ENCODE data around the gene CPLANE2.
"Not testable (repeated sequence)": the region's sequence is repeated elsewhere in the genome, so short reads cannot be mapped to it uniquely, and the experiment has no call there.

The CPLANE2 gene

DNA sequence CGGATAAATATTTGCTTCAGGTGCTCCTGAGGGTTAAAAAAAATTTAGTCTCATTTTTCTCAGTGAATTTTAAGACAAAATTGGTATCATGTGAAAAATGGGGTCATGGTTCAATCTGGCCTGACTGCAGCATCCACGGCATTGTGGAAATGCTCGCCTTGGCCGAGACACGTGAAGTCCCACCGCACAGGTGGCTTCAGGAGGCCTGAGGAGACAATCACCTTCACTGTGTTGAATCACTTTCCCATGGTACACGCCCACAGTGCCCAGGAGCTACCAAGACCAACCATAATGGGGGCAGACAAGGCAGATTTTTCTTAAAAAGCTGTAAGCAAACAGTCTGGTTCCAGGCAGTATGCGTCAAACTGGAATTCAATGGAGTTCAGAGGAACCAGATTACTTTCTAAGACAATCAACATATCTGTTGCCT is 11.0 kb upstream of the CPLANE2 start:
- Histone ChIP-seq H3K4me3 (replicated peaks; ENCODE audit: low read depth, low read length) (no peak overlapping the region), H3K36me3 (ENCODE audit: control insufficient read depth, insufficient read depth, low read length) (peaks cover 14% of the 10 kb centered on the region), H3K27me3 (replicated peaks; ENCODE audit: control insufficient read depth, insufficient read depth, low read length) (no peaks in the 10 kb centered on the region)
- no peak for DNase-seq (ENCODE audit: extremely low read depth, insufficient read length)
- TF ChIP-seq, protein P1, sequence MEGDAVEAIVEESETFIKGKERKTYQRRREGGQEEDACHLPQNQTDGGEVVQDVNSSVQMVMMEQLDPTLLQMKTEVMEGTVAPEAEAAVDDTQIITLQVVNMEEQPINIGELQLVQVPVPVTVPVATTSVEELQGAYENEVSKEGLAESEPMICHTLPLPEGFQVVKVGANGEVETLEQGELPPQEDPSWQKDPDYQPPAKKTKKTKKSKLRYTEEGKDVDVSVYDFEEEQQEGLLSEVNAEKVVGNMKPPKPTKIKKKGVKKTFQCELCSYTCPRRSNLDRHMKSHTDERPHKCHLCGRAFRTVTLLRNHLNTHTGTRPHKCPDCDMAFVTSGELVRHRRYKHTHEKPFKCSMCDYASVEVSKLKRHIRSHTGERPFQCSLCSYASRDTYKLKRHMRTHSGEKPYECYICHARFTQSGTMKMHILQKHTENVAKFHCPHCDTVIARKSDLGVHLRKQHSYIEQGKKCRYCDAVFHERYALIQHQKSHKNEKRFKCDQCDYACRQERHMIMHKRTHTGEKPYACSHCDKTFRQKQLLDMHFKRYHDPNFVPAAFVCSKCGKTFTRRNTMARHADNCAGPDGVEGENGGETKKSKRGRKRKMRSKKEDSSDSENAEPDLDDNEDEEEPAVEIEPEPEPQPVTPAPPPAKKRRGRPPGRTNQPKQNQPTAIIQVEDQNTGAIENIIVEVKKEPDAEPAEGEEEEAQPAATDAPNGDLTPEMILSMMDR (IDR thresholded peaks at IDR 0.05; ENCODE audit: insufficient read depth, low read length, poor library complexity, severe bottlenecking): no peak

DNA sequence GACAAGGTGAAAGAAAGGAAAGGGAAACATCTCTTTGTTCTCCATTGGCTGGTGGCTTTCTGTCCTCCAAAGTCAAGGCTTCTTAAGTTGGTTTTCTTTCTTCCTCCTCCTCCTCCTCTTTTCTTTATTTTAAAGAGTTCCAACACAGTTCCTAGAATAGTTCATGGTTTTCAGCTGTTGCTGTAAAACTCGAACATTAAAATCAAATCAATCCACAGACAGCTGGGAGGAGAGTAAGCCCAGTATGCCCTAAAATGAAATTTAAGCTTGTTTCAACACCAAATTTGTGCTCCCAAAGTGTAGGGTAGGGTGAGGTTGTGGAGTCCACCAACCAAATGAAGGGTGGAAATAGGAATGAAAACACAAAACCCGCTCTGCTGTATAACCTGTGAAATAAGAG is 10.5 kb upstream of the CPLANE2 start:
- TF ChIP-seq, protein P1 (IDR thresholded peaks at IDR 0.05; ENCODE audit: insufficient read depth, low read length, poor library complexity, severe bottlenecking): no peak
- no peaks in the 10 kb centered on the region for H3K27me3 ChIP-seq (replicated peaks; ENCODE audit: control insufficient read depth, insufficient read depth, low read length)
- no peak overlapping the region for H3K4me3 ChIP-seq (replicated peaks; ENCODE audit: low read depth, low read length)
- no peak for DNase-seq (ENCODE audit: extremely low read depth, insufficient read length)
- H3K36me3 ChIP-seq (ENCODE audit: control insufficient read depth, insufficient read depth, low read length): peaks cover 14% of the 10 kb centered on the region

DNA sequence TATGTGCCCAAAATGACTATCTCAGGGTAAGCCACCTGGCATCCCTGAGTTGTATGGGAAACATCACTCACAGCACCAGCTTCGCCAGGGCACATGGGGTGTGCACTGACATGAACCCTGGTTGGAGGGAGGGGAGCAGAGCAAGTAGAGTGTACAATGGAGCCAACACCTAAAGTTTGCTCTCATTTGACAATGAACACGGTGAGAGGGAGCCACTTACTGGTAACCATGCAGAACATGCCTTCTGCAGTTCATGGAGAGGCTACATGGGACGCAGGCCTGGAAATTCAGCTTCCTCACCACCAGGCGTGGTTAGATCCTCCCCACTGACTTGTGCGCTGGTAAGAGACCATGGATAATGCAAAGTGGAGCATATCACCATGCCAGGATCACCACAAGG is 10.0 kb upstream of the CPLANE2 start:
- no peak overlapping the region for H3K4me3 ChIP-seq (replicated peaks; ENCODE audit: low read depth, low read length)
- H3K36me3 ChIP-seq (ENCODE audit: control insufficient read depth, insufficient read depth, low read length): peaks cover 14% of the 10 kb centered on the region
- TF ChIP-seq, protein P1 (IDR thresholded peaks at IDR 0.05; ENCODE audit: insufficient read depth, low read length, poor library complexity, severe bottlenecking): no peak
- no peaks in the 10 kb centered on the region for H3K27me3 ChIP-seq (replicated peaks; ENCODE audit: control insufficient read depth, insufficient read depth, low read length)
- DNase-seq (ENCODE audit: extremely low read depth, insufficient read length): no peak

DNA sequence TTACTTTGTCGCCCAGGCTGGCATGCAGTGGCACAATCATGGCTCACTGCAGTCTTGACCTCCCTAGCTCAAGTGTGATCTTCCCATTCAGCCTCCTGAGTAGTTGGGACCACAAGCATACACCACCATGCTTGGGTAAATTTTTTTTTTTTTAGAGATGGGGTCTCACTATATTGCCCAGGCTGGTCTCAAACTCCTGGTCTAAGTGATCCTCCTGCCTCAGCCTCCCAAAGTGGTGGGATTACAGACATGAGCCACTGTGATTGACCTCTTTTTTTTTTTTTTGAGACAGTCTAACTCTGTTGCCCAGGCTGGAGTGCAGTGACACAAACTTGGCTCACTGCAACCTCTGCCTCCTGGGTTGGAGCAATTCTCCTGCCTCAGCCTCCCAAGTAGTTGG is 9.3 kb upstream of the CPLANE2 start:
- not testable (repeated sequence) for H3K36me3 ChIP-seq (ENCODE audit: control insufficient read depth, insufficient read depth, low read length); DNase-seq (ENCODE audit: extremely low read depth, insufficient read length); H3K4me3 ChIP-seq (replicated peaks; ENCODE audit: low read depth, low read length); H3K27me3 ChIP-seq (replicated peaks; ENCODE audit: control insufficient read depth, insufficient read depth, low read length)

DNA sequence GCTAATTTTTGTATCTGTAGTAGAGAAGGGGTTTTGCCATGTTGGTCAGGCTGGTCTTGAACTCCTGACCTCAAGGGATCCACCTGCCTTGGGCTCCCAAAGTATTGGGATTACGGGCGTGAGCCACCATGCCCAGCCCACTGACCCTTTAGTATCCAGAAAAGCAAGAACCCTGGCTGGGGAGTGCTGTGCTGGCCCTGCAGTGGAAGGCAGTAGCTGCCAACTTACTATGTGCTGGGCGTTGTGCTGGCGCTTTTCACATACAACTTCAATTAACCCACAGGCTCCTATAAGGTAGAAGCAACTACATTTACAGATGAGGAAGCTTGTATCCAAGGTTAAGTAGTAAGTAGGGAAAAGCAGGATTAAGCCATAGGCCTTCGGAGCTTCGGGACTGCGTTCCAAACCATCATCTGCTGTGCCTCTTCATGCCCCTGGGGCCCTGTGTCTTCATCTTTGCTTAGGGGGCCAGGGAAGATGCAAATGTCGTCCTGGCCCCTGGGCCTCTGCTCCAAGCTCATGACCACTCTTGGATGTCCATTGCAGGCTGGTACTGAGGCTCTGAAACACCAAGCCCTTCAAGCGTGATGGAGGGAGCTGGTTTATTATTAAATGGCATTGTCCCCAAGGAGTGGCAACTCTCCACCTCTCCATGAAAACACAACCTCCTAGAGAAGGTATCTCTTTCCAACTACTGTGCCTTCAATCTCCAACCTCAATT is 8.7 kb upstream of the CPLANE2 start:
- TF ChIP-seq, protein P1 (IDR thresholded peaks at IDR 0.05; ENCODE audit: insufficient read depth, low read length, poor library complexity, severe bottlenecking): no peak
- Histone ChIP-seq H3K4me3 (replicated peaks; ENCODE audit: low read depth, low read length) (no peak overlapping the region), H3K27me3 (replicated peaks; ENCODE audit: control insufficient read depth, insufficient read depth, low read length) (no peaks in the 10 kb centered on the region), H3K36me3 (ENCODE audit: control insufficient read depth, insufficient read depth, low read length) (peaks cover 3% of the 10 kb centered on the region)
- DNase-seq (ENCODE audit: extremely low read depth, insufficient read length): no peak

DNA sequence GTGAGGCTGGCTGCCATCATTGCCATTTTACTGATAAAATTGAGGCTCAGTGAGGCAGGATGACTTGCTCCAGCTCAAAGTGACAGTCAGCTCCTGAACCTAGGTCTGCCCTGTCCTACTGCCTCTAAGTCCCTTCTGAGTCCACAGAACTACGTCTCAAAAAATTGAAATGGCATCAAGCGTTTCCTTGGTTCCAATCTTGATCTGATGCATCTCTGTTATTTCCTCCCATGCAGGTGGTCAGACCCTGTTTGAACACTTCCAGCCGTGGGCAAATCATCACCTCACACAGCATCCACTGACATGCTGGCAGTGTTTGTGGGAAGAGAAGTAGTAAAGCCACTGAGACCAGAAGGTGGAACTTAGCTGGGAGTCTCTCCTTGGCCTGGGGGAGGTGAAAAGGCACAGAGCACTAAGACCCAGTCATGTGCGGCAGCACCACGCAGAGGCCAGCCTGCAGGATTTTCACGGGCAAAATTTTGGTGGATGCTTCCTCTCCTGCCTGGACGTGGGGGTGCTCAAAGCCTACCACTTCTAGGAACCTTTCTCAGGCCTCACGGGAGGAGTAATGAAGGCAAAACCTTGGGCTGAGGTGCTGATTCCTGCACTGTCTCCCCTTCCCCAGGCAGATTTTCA is 7.8 kb upstream of the CPLANE2 start:
- Histone ChIP-seq H3K27me3 (replicated peaks; ENCODE audit: control insufficient read depth, insufficient read depth, low read length) (no peaks in the 10 kb centered on the region), H3K4me3 (replicated peaks; ENCODE audit: low read depth, low read length) (no peak overlapping the region), H3K36me3 (ENCODE audit: control insufficient read depth, insufficient read depth, low read length) (peaks cover 3% of the 10 kb centered on the region)
- no peak for DNase-seq (ENCODE audit: extremely low read depth, insufficient read length)
- TF ChIP-seq, protein P1 (IDR thresholded peaks at IDR 0.05; ENCODE audit: insufficient read depth, low read length, poor library complexity, severe bottlenecking): no peak
